Spleen (tissue), 11 donors: ENCODE results near the gene WASHC3. TPM values are rescaled to one million over a fixed set of nuclear protein-coding genes. Genes with fewer than 3 reads are reported as not detected.
"Not testable (repeated sequence)": the region's sequence is repeated elsewhere in the genome, so short reads cannot be mapped to it uniquely, and the experiment has no call there.

ENCODE experiments used
- DNase-seq: peaks from one replicate; pipeline ENCODE4 v3.0.0-alpha.2; 2020
- H3K27ac ChIP-seq, 8 donors: fragments of 200-600 bp; sonication (generic) in 7 of 8; 1 replicate in 4 of 8; 2 replicates in 4 of 8; pipeline versions ENCODE4 v1.5.0 to v1.8.0; 2016 to 2021; ENCODE audit warnings: inconsistent platforms in 4 of 8, mild to moderate bottlenecking in 4 of 8, moderate library complexity in 1 of 8
- H3K27me3 ChIP-seq, 7 donors: fragments of 200-600 bp; sonication (generic) in 6 of 7; replicated peaks in 1 of 7; 1 replicate in 4 of 7; 2 replicates in 3 of 7; pipeline versions ENCODE4 v1.5.0 to v1.8.0; 2016 to 2021; ENCODE audit warnings: inconsistent platforms in 3 of 7, mild to moderate bottlenecking in 1 of 7
- H3K36me3 ChIP-seq, 6 donors: fragments of 200-600 bp; sonication (generic) in 5 of 6; 1 replicate in 4 of 6; 2 replicates in 2 of 6; pipeline versions ENCODE4 v1.5.0 to v1.8.0; 2016 to 2021; ENCODE audit warnings: inconsistent platforms in 2 of 6
- H3K4me1 ChIP-seq, 6 donors: fragments of 200-600 bp; sonication (generic) in 5 of 6; 1 replicate in 3 of 6; 2 replicates in 3 of 6; pipeline versions ENCODE4 v1.5.0 to v1.8.0; 2016 to 2021; ENCODE audit warnings: inconsistent platforms in 3 of 6
- H3K4me3 ChIP-seq, 8 donors: fragments of 200-600 bp; sonication (generic) in 7 of 8; 1 replicate in 4 of 8; 2 replicates in 4 of 8; pipeline versions ENCODE4 v1.5.0 to v1.8.0; 2016 to 2021; ENCODE audit warnings: inconsistent platforms in 4 of 8, mild to moderate bottlenecking in 4 of 8, moderate library complexity in 2 of 8
- H3K9me3 ChIP-seq, 8 donors: fragments of 200-600 bp; sonication (generic) in 7 of 8; 1 replicate in 4 of 8; 2 replicates in 4 of 8; pipeline versions ENCODE4 v1.5.0 to v1.8.0; 2016 to 2021; ENCODE audit warnings: inconsistent platforms in 4 of 8
- POLR2A ChIP-seq, 3 donors: fragments of 450-650 bp; IDR thresholded peaks; one replicate each; pipeline ENCODE4 v1.5.1; 2017; ENCODE audit warnings: antibody characterized with exemption in 3 of 3, mild to moderate bottlenecking in 1 of 3
- POLR2AphosphoS5 ChIP-seq, 3 donors: sonication (generic); formaldehyde crosslinking; IDR thresholded peaks; one replicate each; pipeline ENCODE4 v1.5.1; 2017; ENCODE audit warnings: antibody characterized with exemption in 3 of 3
- WGBS, 5 donors: extraction: QIAGEN DNeasy Blood & Tissue Kit in 3 of 5; methylation state at CpG; one replicate each; pipeline versions ENCODE4 v1.1.5 to v1.1.7; 2013 to 2018; 5-methylcytosine and 5-hydroxymethylcytosine counted together
- intact Hi-C: fragments of 100-400 bp; cut with DNase I; formaldehyde crosslinking; loops from one replicate; pipeline ENCODE4 v1.15.0; 2023; ENCODE audit warnings: low total_unique reads
- polyA plus RNA-seq, 3 donors: library from polyadenylated mRNA; stranded (reverse); fragments of 200-250 nt; gene quantifications; one replicate each; pipeline ENCODE4 v1.2.1, GENCODE V29; 2013
- total RNA-seq, 7 donors: library from RNA; depleted of rRNA in 3 of 7; stranded (reverse); fragments of >200 nt in 3 of 7; fragmentation: NEBNext Ultra II Directional in 4 of 7; extraction: Animal tissue kit (Norgen Biotek cat#: 25700) in 4 of 7; gene quantifications; one replicate each; pipeline versions ENCODE4 v1.1.0 to v1.2.1, GENCODE V29; 2016 to 2021
- TF ChIP-seq, protein P1 (sequence below), 11 experiments: fragments of 200-600 bp in 7 of 11; fragments of 450-650 bp in 4 of 11; sonication (generic) in 4 of 11; IDR thresholded peaks in 8 of 11; conservative IDR thresholded peaks in 3 of 11; 1 replicate in 7 of 11; 2 replicates in 4 of 11; pipeline versions ENCODE4 v1.4.0 to v1.8.0; 2016 to 2021; ENCODE audit warnings: antibody characterized with exemption in 11 of 11, inconsistent platforms in 4 of 11, mild to moderate bottlenecking in 1 of 11
- donor health status: healthy with polysubstance abuse.
- donor health status: DM: no; HTN: no; CAD: no; lungs with moderate emphysema.
- donor health status: DM: no; HTN: no; CAD: no.
- donor health status: Bipolar disorder and iron deficiency.
- donor health status: healthy.
- donor health status: DM: no; HTN: no; CAD: no.
- donor health status: DM: yes; HTN: yes; CAD: no.

Gene WASHC3
- total and polyA plus RNA-seq, 10 donors = 30.2 to 77.7 (median 48.3) TPM

GRCh38 chr12:102080842-102081241, 19.1 kb upstream of the WASHC3 start:
- DNase-seq = no peak

DNA sequence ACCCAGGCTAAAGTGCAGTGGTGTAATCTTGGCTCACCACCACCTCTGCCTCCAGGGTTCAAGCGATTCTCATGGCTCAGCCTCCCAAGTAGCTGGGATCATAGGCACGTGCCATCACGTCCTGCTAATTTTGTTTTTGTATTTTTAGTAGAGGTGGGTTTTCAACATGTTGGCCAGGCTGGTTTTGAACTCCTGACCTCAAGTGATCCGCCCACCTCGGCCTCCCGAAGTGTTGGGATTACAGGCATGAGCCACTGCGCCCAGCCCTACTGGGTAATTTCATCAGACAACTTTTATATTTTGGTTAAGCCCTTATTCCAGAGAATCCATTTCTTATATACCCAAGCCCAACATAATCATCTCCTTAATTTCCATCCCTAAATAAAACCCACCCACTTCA, 10.3 kb upstream of the WASHC3 start:
- intact Hi-C loops = not testable (repeated sequence)

More at GRCh38 chr12:102080842-102081241, 19.1 kb upstream of the WASHC3 start:
- WGBS, 5 donors = 92 to 98% (median 94%) methylated on average over 4 of the region's 4 CpGs
- H3K27ac ChIP-seq = no peak overlapping the region
- intact Hi-C loops = no loop called here
- no peaks in the 10 kb centered on the region for H3K27me3 ChIP-seq
- no peaks in the 10 kb centered on the region for H3K4me1 ChIP-seq
- H3K9me3 ChIP-seq = no peaks in the 10 kb centered on the region
- TF ChIP-seq, protein P1, sequence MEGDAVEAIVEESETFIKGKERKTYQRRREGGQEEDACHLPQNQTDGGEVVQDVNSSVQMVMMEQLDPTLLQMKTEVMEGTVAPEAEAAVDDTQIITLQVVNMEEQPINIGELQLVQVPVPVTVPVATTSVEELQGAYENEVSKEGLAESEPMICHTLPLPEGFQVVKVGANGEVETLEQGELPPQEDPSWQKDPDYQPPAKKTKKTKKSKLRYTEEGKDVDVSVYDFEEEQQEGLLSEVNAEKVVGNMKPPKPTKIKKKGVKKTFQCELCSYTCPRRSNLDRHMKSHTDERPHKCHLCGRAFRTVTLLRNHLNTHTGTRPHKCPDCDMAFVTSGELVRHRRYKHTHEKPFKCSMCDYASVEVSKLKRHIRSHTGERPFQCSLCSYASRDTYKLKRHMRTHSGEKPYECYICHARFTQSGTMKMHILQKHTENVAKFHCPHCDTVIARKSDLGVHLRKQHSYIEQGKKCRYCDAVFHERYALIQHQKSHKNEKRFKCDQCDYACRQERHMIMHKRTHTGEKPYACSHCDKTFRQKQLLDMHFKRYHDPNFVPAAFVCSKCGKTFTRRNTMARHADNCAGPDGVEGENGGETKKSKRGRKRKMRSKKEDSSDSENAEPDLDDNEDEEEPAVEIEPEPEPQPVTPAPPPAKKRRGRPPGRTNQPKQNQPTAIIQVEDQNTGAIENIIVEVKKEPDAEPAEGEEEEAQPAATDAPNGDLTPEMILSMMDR (IDR thresholded peaks at IDR 0.05 in 8 of 11, conservative IDR thresholded peaks at IDR 0.05 in 3 of 11) = no peak
- no peak for TF ChIP-seq POLR2AphosphoS5 (IDR thresholded peaks at IDR 0.05)
- TF ChIP-seq POLR2A (IDR thresholded peaks at IDR 0.05) = no peak
- no peak overlapping the region for H3K4me3 ChIP-seq
- H3K36me3 ChIP-seq = peaks cover 0 to 98% (median 47%) of the 10 kb centered on the region in 6 donors

DNA sequence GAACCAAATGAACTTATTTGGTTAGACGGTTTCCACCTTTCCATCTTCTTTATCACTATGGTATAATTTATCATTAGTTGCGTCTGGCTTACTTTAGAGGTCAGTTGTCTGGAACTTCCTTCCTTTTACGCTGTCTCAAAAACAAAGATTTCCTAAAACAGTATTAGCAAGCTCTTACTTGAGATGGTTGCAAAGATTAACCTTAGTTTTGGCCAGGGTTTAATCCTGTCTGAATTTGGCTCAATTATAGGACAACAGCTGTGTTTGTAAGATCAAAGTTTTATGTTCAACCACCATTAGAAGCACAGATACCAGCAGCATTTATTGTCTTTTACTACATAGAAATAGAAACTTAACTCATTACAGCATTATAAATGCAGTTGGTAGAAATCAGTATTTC, 7.9 kb upstream of the WASHC3 start:
- Histone ChIP-seq H3K9me3 (no peaks in the 10 kb centered on the region), H3K4me1 (peaks cover 0 to 4% (median 0%) of the 10 kb centered on the region in 6 donors), H3K36me3 (peaks cover 0 to 18% (median 5%) of the 10 kb centered on the region in 6 donors), H3K4me3 (no peak overlapping the region), H3K27me3 (no peaks in the 10 kb centered on the region), H3K27ac (no peak overlapping the region)
- no peak for DNase-seq
- 35 to 61% (median 42%) methylated on average over 3 of the region's 3 CpGs for WGBS, 5 donors
- intact Hi-C loops = loop anchor here (10.0 kb wide), 1 partner anchor 45 kb away; no protein-coding TSS in a partner anchor
- TF ChIP-seq POLR2AphosphoS5 (IDR thresholded peaks at IDR 0.05) (no peak), POLR2A (IDR thresholded peaks at IDR 0.05) (no peak)
- TF ChIP-seq, protein P1 (IDR thresholded peaks at IDR 0.05 in 8 of 11, conservative IDR thresholded peaks at IDR 0.05 in 3 of 11) = no peak

More for the DNA sequence above, 10.3 kb upstream of the WASHC3 start:
- not testable (repeated sequence) for H3K4me3 ChIP-seq, H3K4me1 ChIP-seq, H3K27ac ChIP-seq, H3K27me3 ChIP-seq, DNase-seq, H3K9me3 ChIP-seq
- peaks cover 0 to 42% (median 22%) of the 10 kb centered on the region in 6 donors for H3K36me3 ChIP-seq
- 93 to 98% (median 97%) methylated on average over 7 of the region's 7 CpGs for WGBS, 5 donors

- Histone ChIP-seq H3K27me3 (no peaks in the 10 kb centered on the region), H3K9me3 (no peaks in the 10 kb centered on the region), H3K36me3 (no peaks in the 10 kb centered on the region), H3K4me1 (peaks cover 0 to 4% (median 0%) of the 10 kb centered on the region in 6 donors), H3K27ac (no peak overlapping the region), H3K4me3 (no peak overlapping the region)
- intact Hi-C loops = loop anchor here (10.0 kb wide), 1 partner anchor 47 kb away; no protein-coding TSS in a partner anchor
- DNase-seq = no peak
- TF ChIP-seq, protein P1 (IDR thresholded peaks at IDR 0.05 in 8 of 11, conservative IDR thresholded peaks at IDR 0.05 in 3 of 11) = no peak
- TF ChIP-seq POLR2AphosphoS5 (IDR thresholded peaks at IDR 0.05) (no peak), POLR2A (IDR thresholded peaks at IDR 0.05) (no peak)
- 80 to 92% (median 87%) methylated on average over 5 of the region's 5 CpGs for WGBS, 5 donors
Observed at GRCh38 chr12:102067574-102068258, 5.9 kb upstream of the WASHC3 start.
